T47D (cell line): ENCODE data around the gene OR56A3.
"Not testable (repeated sequence)": the region's sequence is repeated elsewhere in the genome, so short reads cannot be mapped to it uniquely, and the experiment has no call there.

ENCODE experiments used
- DNase-seq, 2 experiments: peaks; one replicate each; pipeline versions ENCODE4 v3.0.0 to v3.0.0-alpha.2; 2011 to 2012; ENCODE audit warnings: low read depth in 1 of 2, low spot score in 1 of 2
- JUND ChIP-seq: IDR thresholded peaks from 2 replicates; pipeline ENCODE4 v1.6.1; 2012; ENCODE audit warnings: low read depth
- in situ Hi-C: cut with HindIII; loops from 2 replicates; pipeline ENCODE4 v1.10.0; 2016; ENCODE audit warnings: low sequenced_read_pairs, low pct_unique_long_range_greater_than_20kb

OR56A3 gene

GRCh38 chr11:5933116-5933515 is 8.9 kb upstream of the OR56A3 start:
- no peak for TF ChIP-seq JUND
- DNase-seq, result no peak
- in situ Hi-C loops, result no loop called here

GRCh38 chr11:5937868-5938602 is 4.0 kb upstream of the OR56A3 start:
- DNase-seq, result peak in 1 of 2 experiments; percentile 86
- no peak for TF ChIP-seq JUND
- in situ Hi-C loops, result no loop called here

- TF ChIP-seq JUND, result no peak
- in situ Hi-C loops, result no loop called here
- peak; percentile 78 to 89 for DNase-seq
These were observed 3.5 kb upstream of the OR56A3 start for GRCh38 chr11:5938603-5938965.

GRCh38 chr11:5940748-5941147 is 1.3 kb upstream of the OR56A3 start:
- DNase-seq, result no peak
- no peak for TF ChIP-seq JUND
- in situ Hi-C loops, result no loop called here

- DNase-seq, result no peak
- in situ Hi-C loops, result no loop called here
- TF ChIP-seq JUND, result no peak
These were observed 13.5 kb downstream of the OR56A3 start for GRCh38 chr11:5955586-5955985.

GRCh38 chr11:5960704-5961320 is 18.8 kb downstream of the OR56A3 start:
- in situ Hi-C loops, DNase-seq: not testable (repeated sequence)

GRCh38 chr11:5966958-5967357 is 24.9 kb downstream of the OR56A3 start:
- in situ Hi-C loops, result no loop called here
- DNase-seq, result no peak
- TF ChIP-seq JUND, result no peak

- no peak for DNase-seq
- in situ Hi-C loops, result no loop called here
- no peak for TF ChIP-seq JUND
These were observed 25.7 kb downstream of the OR56A3 start for GRCh38 chr11:5967708-5968107.

- no peak for TF ChIP-seq JUND
- DNase-seq, result no peak
- in situ Hi-C loops, result no loop called here
These were observed 26.3 kb downstream of the OR56A3 start, which contains the start of gene OR56A5 for GRCh38 chr11:5968394-5968793. Gene OR56A5, minus strand, starts transcription at chr11:5968494. Its CDS starts 0 bp downstream, at chr11:5968494.

GRCh38 chr11:5973530-5973929 is 31.5 kb downstream of the OR56A3 start:
- TF ChIP-seq JUND, result no peak
- in situ Hi-C loops, result no loop called here

GRCh38 chr11:5983443-5983842 is 41.4 kb downstream of the OR56A3 start:
- in situ Hi-C loops, result no loop called here
- DNase-seq, result no peak
- no peak for TF ChIP-seq JUND

More at GRCh38 chr11:5973530-5973929, 31.5 kb downstream of the OR56A3 start:
- DNase-seq, result no peak

GRCh38 chr11:5986885-5987284 is 44.8 kb downstream of the OR56A3 start, which contains the start of gene OR52L1:
Gene OR52L1, minus strand, starts transcription at chr11:5986985. Its CDS starts 55 bp downstream, at chr11:5986930.
- no peak for TF ChIP-seq JUND
- in situ Hi-C loops, result no loop called here
- DNase-seq, result no peak

GRCh38 chr11:5989203-5989602 is 47.2 kb downstream of the OR56A3 start:
- DNase-seq, result peak; percentile 2 to 69
- in situ Hi-C loops, result no loop called here
- no peak for TF ChIP-seq JUND

GRCh38 chr11:5992150-5992549 is 50.1 kb downstream of the OR56A3 start:
- in situ Hi-C loops, result no loop called here
- TF ChIP-seq JUND, result no peak
- no peak for DNase-seq
